Endothelial cell of umbilical vein (primary cell): ENCODE data around the gene TUBB4B. TPM values are rescaled to one million over a fixed set of nuclear protein-coding genes. Genes with fewer than 3 reads are reported as not detected.

ENCODE experiments used
- BruUV-seq: library from RNA; stranded (reverse); fragments of 400-500 nt; replicated peaks from 2 replicates; lab custom pipeline; 2021; lab: Mats Ljungman, UMichigan
- CTCF ChIA-PET: fragments of 300-600, 350-600 bp; sonication (Branson Sonifier 250); formaldehyde crosslinking; loops from one replicate; lab custom pipeline; 2021; ENCODE audit warnings: antibody characterized with exemption, inconsistent platforms; lab: Charles Lee
- POLR2A ChIA-PET: fragments of 300-600, 350-600 bp; sonication (Branson Sonifier 250); formaldehyde crosslinking; loops from one replicate; lab custom pipeline; 2021; ENCODE audit warnings: antibody characterized with exemption, inconsistent platforms; lab: Charles Lee
- DNase-seq: peaks from one replicate; pipeline ENCODE4 v3.0.0-alpha.2; 2011; ENCODE audit warnings: low read depth, low spot score
- FAIRE-seq: peaks from 2 replicates; lab custom pipeline; 2011; peaks lifted over from hg19 to GRCh38; lab: Jason Lieb, UNC
- H2AFZ ChIP-seq: 2 replicates; pipeline ENCODE4 v1.6.0; 2012; ENCODE audit warnings: low read depth, low read length, control low read depth, inconsistent platforms
- H3K27ac ChIP-seq: 2 replicates; pipeline ENCODE4 v1.5.1; 2011; ENCODE audit warnings: low read depth, mild to moderate bottlenecking, control low read depth, low read length, moderate library complexity; ENCODE audit not compliant: insufficient read depth
- H3K27me3 ChIP-seq, 2 experiments: 2 replicates each; pipeline versions ENCODE4 v1.6.0 to v1.6.1; 2011; ENCODE audit warnings: low read length in 2 of 2, mixed read lengths in 1 of 2; ENCODE audit not compliant: control insufficient read depth in 2 of 2, insufficient read depth in 2 of 2
- H3K36me3 ChIP-seq, 2 experiments: 2 replicates in 1 of 2; 3 replicates in 1 of 2; pipeline ENCODE4 v1.5.1; 2011; ENCODE audit warnings: low read length in 2 of 2, mild to moderate bottlenecking in 1 of 2, moderate library complexity in 1 of 2; ENCODE audit not compliant: control insufficient read depth in 2 of 2, insufficient read depth in 2 of 2; ENCODE audit errors: extremely low read depth in 1 of 2
- H3K4me1 ChIP-seq: 3 replicates; pipeline ENCODE4 v1.5.1; 2011; ENCODE audit warnings: mild to moderate bottlenecking, low read length; ENCODE audit not compliant: control insufficient read depth, insufficient read depth; ENCODE audit errors: extremely low read depth
- H3K4me2 ChIP-seq: 2 replicates; pipeline ENCODE4 v1.6.1; 2011; ENCODE audit warnings: low read length, control low read depth, mixed read lengths; ENCODE audit not compliant: insufficient read depth
- H3K4me3 ChIP-seq, 3 experiments: fragments of 200-600 bp in 1 of 3; sonication (generic), shearing (Covaris generic) in 1 of 3; replicated peaks in 1 of 3; 2 replicates each; pipeline ENCODE4 v1.5.1; 2011 to 2016; ENCODE audit warnings: control low read depth in 3 of 3, low read length in 3 of 3, mild to moderate bottlenecking in 2 of 3, inconsistent platforms in 1 of 3, low read depth in 1 of 3, moderate library complexity in 1 of 3; ENCODE audit not compliant: insufficient read depth in 1 of 3
- H3K79me2 ChIP-seq: 2 replicates; pipeline ENCODE4 v1.6.0; 2012; ENCODE audit warnings: low read length, inconsistent platforms; ENCODE audit not compliant: control insufficient read depth, insufficient read depth
- H3K9ac ChIP-seq: replicated peaks from 2 replicates; pipeline ENCODE3; 2011; ENCODE audit warnings: low read length, control low read depth; ENCODE audit not compliant: insufficient read depth; ENCODE audit errors: extremely low read depth
- H3K9me1 ChIP-seq: replicated peaks from 3 replicates; pipeline ENCODE4 v1.6.0; 2011; ENCODE audit warnings: mild to moderate bottlenecking, low read length; ENCODE audit not compliant: control insufficient read depth, insufficient read depth; ENCODE audit errors: extremely low read depth
- H3K9me3 ChIP-seq: replicated peaks from 2 replicates; pipeline ENCODE4 v1.5.1; 2012; ENCODE audit warnings: low read length, inconsistent platforms; ENCODE audit not compliant: control insufficient read depth, insufficient read depth
- H4K20me1 ChIP-seq: replicated peaks from 2 replicates; pipeline ENCODE3; 2011; ENCODE audit warnings: mild to moderate bottlenecking, low read length; ENCODE audit not compliant: control insufficient read depth, insufficient read depth; ENCODE audit errors: extremely low read depth
- MYC ChIP-seq: IDR thresholded peaks from one replicate; pipeline ENCODE4 v1.6.1; 2011; ENCODE audit warnings: mild to moderate bottlenecking, low read depth, low read length
- dilution Hi-C: fragments of 300-500 bp; cut with MboI; formaldehyde crosslinking; loops from one replicate; pipeline ENCODE4 v1.15.0; 2019; ENCODE audit warnings: low sequenced_read_pairs; ENCODE audit not compliant: extremely low pct_ligation_motif_present
- intact Hi-C: fragments of 100-400 bp; cut with micrococcal nuclease; formaldehyde crosslinking; loops from one replicate; pipeline ENCODE4 v1.10.0; 2022
- polyA plus RNA-seq, 4 experiments: library from polyadenylated mRNA; depleted of rRNA in 3 of 4; stranded (reverse) in 3 of 4; unstranded in 1 of 4; fragments of >200 nt; gene quantifications; 2 replicates each; pipeline versions ENCODE4 v1.2.1 to v1.2.3, GENCODE V29; 2011 to 2012; ENCODE audit warnings: missing spikeins in 1 of 4
- total RNA-seq: library from RNA; stranded (reverse); gene quantifications from 2 replicates; pipeline ENCODE4 v1.2.3, GENCODE V29; 2021
- TF ChIP-seq, protein P1 (sequence below), 2 donors: IDR thresholded peaks; 1 replicate in 1 of 2; 2 replicates in 1 of 2; pipeline ENCODE4 v1.5.1; 2011; ENCODE audit warnings: low read length in 2 of 2, mild to moderate bottlenecking in 2 of 2, moderate library complexity in 2 of 2, control low read depth in 1 of 2, inconsistent platforms in 1 of 2, low read depth in 1 of 2; ENCODE audit not compliant: insufficient read depth in 1 of 2; ENCODE audit errors: extremely low read depth in 1 of 2

TUBB4B gene
- total and polyA plus RNA-seq, 2 donors (not counting 3 experiments of a cell fraction or from before 2014, with no cell fraction given): 418 to 558 TPM

GRCh38 chr9:137240318-137240840 lies 708 bp upstream of the TUBB4B start:
- Histone ChIP-seq H3K79me2 (peaks cover 25% of the 10 kb centered on the region), H4K20me1 (no peaks in the 10 kb centered on the region), H3K36me3 (peaks cover 6 to 16% of the 10 kb centered on the region in 2 experiments), H3K27me3 (no peaks in the 10 kb centered on the region), H3K9me3 (no peaks in the 10 kb centered on the region), H3K4me3 (peak overlapping the region; percentile 51 to 76 (median 65)), H3K4me1 (peaks cover 13% of the 10 kb centered on the region), H3K9me1 (no peaks in the 10 kb centered on the region), H3K4me2 (peak overlapping the region; percentile 71), H2AFZ (peak overlapping the region; percentile 57), H3K27ac (peak overlapping the region; percentile 71), H3K9ac (peak overlapping the region; percentile 62)
- ChIA-PET POLR2A (interaction anchor here (0.5 to 5.0 kb wide), 27 partner anchors 9 to 430 kb away, joined by 3 to 66 read pairs (median 5); partner anchors contain the start of genes ANAPC2, MAN1B1, NELFB and PAXX), CTCF (interaction anchor here (1.0 to 2.1 kb wide), 8 partner anchors 13 to 194 kb away, joined by 3 to 7 read pairs (median 4); partner anchors contain the start of genes DPP7, NELFB, NRARP and RNF224)
- intact Hi-C loops (loop anchor here (1.0 to 2.0 kb wide), 2 partner anchors 15 to 40 kb away; partner anchors contain the start of genes NELFB and TPRN), dilution Hi-C loops (no loop called here)
- BruUV-seq: no TSS peak
- FAIRE-seq: no peak
- no peak for TF ChIP-seq MYC
- TF ChIP-seq, protein P1, sequence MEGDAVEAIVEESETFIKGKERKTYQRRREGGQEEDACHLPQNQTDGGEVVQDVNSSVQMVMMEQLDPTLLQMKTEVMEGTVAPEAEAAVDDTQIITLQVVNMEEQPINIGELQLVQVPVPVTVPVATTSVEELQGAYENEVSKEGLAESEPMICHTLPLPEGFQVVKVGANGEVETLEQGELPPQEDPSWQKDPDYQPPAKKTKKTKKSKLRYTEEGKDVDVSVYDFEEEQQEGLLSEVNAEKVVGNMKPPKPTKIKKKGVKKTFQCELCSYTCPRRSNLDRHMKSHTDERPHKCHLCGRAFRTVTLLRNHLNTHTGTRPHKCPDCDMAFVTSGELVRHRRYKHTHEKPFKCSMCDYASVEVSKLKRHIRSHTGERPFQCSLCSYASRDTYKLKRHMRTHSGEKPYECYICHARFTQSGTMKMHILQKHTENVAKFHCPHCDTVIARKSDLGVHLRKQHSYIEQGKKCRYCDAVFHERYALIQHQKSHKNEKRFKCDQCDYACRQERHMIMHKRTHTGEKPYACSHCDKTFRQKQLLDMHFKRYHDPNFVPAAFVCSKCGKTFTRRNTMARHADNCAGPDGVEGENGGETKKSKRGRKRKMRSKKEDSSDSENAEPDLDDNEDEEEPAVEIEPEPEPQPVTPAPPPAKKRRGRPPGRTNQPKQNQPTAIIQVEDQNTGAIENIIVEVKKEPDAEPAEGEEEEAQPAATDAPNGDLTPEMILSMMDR (IDR thresholded peaks at IDR 0.05; ENCODE audit: extremely low read depth in 1 of 2, insufficient read depth in 1 of 2, low read depth in 1 of 2, low read length in 2 of 2): peak in 1 of 2 donors; percentile 12
- peak; percentile 75 for DNase-seq
